ENCODE results near the gene EBP. TPM values are rescaled to one million over a fixed set of nuclear protein-coding genes. Genes with fewer than 3 reads are reported as not detected.
A peak's percentile ranks its signal among the peaks of the same experiment; 100 is the strongest.

The EBP gene
- polyA plus RNA-seq (2013, experiment 1 of 2): 81.5 TPM
- polyA plus RNA-seq (2013, experiment 2 of 2): 84.1 TPM

GRCh38 chrX:48521353-48522243 is at the start of gene EBP:
Gene EBP, plus strand, starts transcription at chrX:48521808. Its CDS starts 1,964 bp downstream, at chrX:48523772.
- no peaks in the 10 kb centered on the region for H3K36me3 ChIP-seq (ENCODE audit: control insufficient read depth, insufficient read depth, low read length)
- H3K4me1 ChIP-seq (ENCODE audit: control insufficient read depth, low read depth, low read length): no peaks in the 10 kb centered on the region
- H3K4ac ChIP-seq (ENCODE audit: low read depth, low read length): no peak within 1 kb of the TSS
- peak within 1 kb of the TSS; percentile 63 for H2BK5ac ChIP-seq (ENCODE audit: low read length)
- peaks cover 5% of the 10 kb centered on the region for H3K79me2 ChIP-seq (ENCODE audit: control insufficient read depth, insufficient read depth, low read length)
- H2AK5ac ChIP-seq (ENCODE audit: low read length): no peak within 1 kb of the TSS
- no peak within 1 kb of the TSS for H2BK15ac ChIP-seq (replicated peaks; ENCODE audit: low read depth)
- no peak within 1 kb of the TSS for H2BK120ac ChIP-seq (ENCODE audit: low read depth, low read length)
- H3K4me2 ChIP-seq (ENCODE audit: low read length): peak within 1 kb of the TSS; percentile 67
- H3K27ac ChIP-seq (ENCODE audit: low read depth, low read length): peak within 1 kb of the TSS; percentile 73
- H3K79me1 ChIP-seq (ENCODE audit: low read length): no peaks in the 10 kb centered on the region
- peak within 1 kb of the TSS; percentile 44 for H3K18ac ChIP-seq (ENCODE audit: low read length)
- peak within 1 kb of the TSS; percentile 89 for H3K56ac ChIP-seq (ENCODE audit: low read length)
- no peak within 1 kb of the TSS for H4K5ac ChIP-seq (ENCODE audit: low read length)
- peak within 1 kb of the TSS; percentile 92 for H3K9ac ChIP-seq (ENCODE audit: low read length)
- H3K23ac ChIP-seq (ENCODE audit: low read length): peak within 1 kb of the TSS; percentile 24
- peak; percentile 95 for DNase-seq
- H3K27me3 ChIP-seq (ENCODE audit: insufficient read depth, low read length, poor library complexity): no peaks in the 10 kb centered on the region
- H3K4me3 ChIP-seq (ENCODE audit: low read length): peak within 1 kb of the TSS; percentile 87
- no peak within 1 kb of the TSS for H4K8ac ChIP-seq (ENCODE audit: low read depth, low read length)
- WGBS (ENCODE audit: extremely low coverage, insufficient coverage, low lambda C conversion rate): no CpG with 5 or more reads among the region's 66 CpGs

GRCh38 chrX:48472225-48472624 is 49.4 kb upstream of the EBP start:
- Histone ChIP-seq H2BK15ac (replicated peaks; ENCODE audit: low read depth) (no peak overlapping the region), H3K4ac (ENCODE audit: low read depth, low read length) (no peak overlapping the region), H2BK120ac (ENCODE audit: low read depth, low read length) (no peak overlapping the region), H3K4me2 (ENCODE audit: low read length) (no peak overlapping the region), H3K23ac (ENCODE audit: low read length) (no peak overlapping the region), H3K36me3 (ENCODE audit: control insufficient read depth, insufficient read depth, low read length) (no peaks in the 10 kb centered on the region), H4K8ac (ENCODE audit: low read depth, low read length) (no peak overlapping the region), H4K5ac (ENCODE audit: low read length) (no peak overlapping the region), H3K27me3 (ENCODE audit: insufficient read depth, low read length, poor library complexity) (no peaks in the 10 kb centered on the region), H3K27ac (ENCODE audit: low read depth, low read length) (no peak overlapping the region), H2AK5ac (ENCODE audit: low read length) (no peak overlapping the region), H3K9ac (ENCODE audit: low read length) (no peak overlapping the region), H3K79me2 (ENCODE audit: control insufficient read depth, insufficient read depth, low read length) (peaks cover 12% of the 10 kb centered on the region), H2BK5ac (ENCODE audit: low read length) (no peak overlapping the region), H3K18ac (ENCODE audit: low read length) (no peak overlapping the region), H3K79me1 (ENCODE audit: low read length) (peaks cover 4% of the 10 kb centered on the region), H3K4me1 (ENCODE audit: control insufficient read depth, low read depth, low read length) (no peaks in the 10 kb centered on the region), H3K4me3 (ENCODE audit: low read length) (no peak overlapping the region), H3K56ac (ENCODE audit: low read length) (no peak overlapping the region)
- no CpG with 5 or more reads among the region's 9 CpGs for WGBS (ENCODE audit: extremely low coverage, insufficient coverage, low lambda C conversion rate)
- no peak for DNase-seq

- no peak overlapping the region for H2BK120ac ChIP-seq (ENCODE audit: low read depth, low read length)
- no peak overlapping the region for H4K5ac ChIP-seq (ENCODE audit: low read length)
- no peak overlapping the region for H4K8ac ChIP-seq (ENCODE audit: low read depth, low read length)
- no peak overlapping the region for H2BK5ac ChIP-seq (ENCODE audit: low read length)
- no peaks in the 10 kb centered on the region for H3K36me3 ChIP-seq (ENCODE audit: control insufficient read depth, insufficient read depth, low read length)
- peak overlapping the region; percentile 64 for H3K56ac ChIP-seq (ENCODE audit: low read length)
- no peak overlapping the region for H3K4ac ChIP-seq (ENCODE audit: low read depth, low read length)
- H2BK15ac ChIP-seq (replicated peaks; ENCODE audit: low read depth): no peak overlapping the region
- no peak overlapping the region for H3K4me2 ChIP-seq (ENCODE audit: low read length)
- H3K4me3 ChIP-seq (ENCODE audit: low read length): no peak overlapping the region
- WGBS (ENCODE audit: extremely low coverage, insufficient coverage, low lambda C conversion rate): no CpG with 5 or more reads among the region's 12 CpGs
- no peak overlapping the region for H2AK5ac ChIP-seq (ENCODE audit: low read length)
- no peak overlapping the region for H3K9ac ChIP-seq (ENCODE audit: low read length)
- H3K79me1 ChIP-seq (ENCODE audit: low read length): peaks cover 4% of the 10 kb centered on the region
- H3K27me3 ChIP-seq (ENCODE audit: insufficient read depth, low read length, poor library complexity): no peaks in the 10 kb centered on the region
- peaks cover 15% of the 10 kb centered on the region for H3K79me2 ChIP-seq (ENCODE audit: control insufficient read depth, insufficient read depth, low read length)
- H3K27ac ChIP-seq (ENCODE audit: low read depth, low read length): peak overlapping the region; percentile 69
- peak; percentile 29 for DNase-seq
- no peak overlapping the region for H3K18ac ChIP-seq (ENCODE audit: low read length)
- H3K23ac ChIP-seq (ENCODE audit: low read length): no peak overlapping the region
- no peaks in the 10 kb centered on the region for H3K4me1 ChIP-seq (ENCODE audit: control insufficient read depth, low read depth, low read length)
These were observed 48.5 kb upstream of the EBP start for GRCh38 chrX:48472851-48473703.

GRCh38 chrX:48473704-48473990 is 48.0 kb upstream of the EBP start:
- H2BK5ac ChIP-seq (ENCODE audit: low read length): no peak overlapping the region
- peaks cover 4% of the 10 kb centered on the region for H3K79me1 ChIP-seq (ENCODE audit: low read length)
- no peak overlapping the region for H3K4me2 ChIP-seq (ENCODE audit: low read length)
- DNase-seq: no peak
- no peak overlapping the region for H2AK5ac ChIP-seq (ENCODE audit: low read length)
- H3K9ac ChIP-seq (ENCODE audit: low read length): peak overlapping the region; percentile 8
- no peak overlapping the region for H2BK120ac ChIP-seq (ENCODE audit: low read depth, low read length)
- no peak overlapping the region for H3K18ac ChIP-seq (ENCODE audit: low read length)
- peaks cover 15% of the 10 kb centered on the region for H3K79me2 ChIP-seq (ENCODE audit: control insufficient read depth, insufficient read depth, low read length)
- H3K23ac ChIP-seq (ENCODE audit: low read length): no peak overlapping the region
- no peak overlapping the region for H2BK15ac ChIP-seq (replicated peaks; ENCODE audit: low read depth)
- H4K8ac ChIP-seq (ENCODE audit: low read depth, low read length): no peak overlapping the region
- H3K4me1 ChIP-seq (ENCODE audit: control insufficient read depth, low read depth, low read length): no peaks in the 10 kb centered on the region
- no peaks in the 10 kb centered on the region for H3K36me3 ChIP-seq (ENCODE audit: control insufficient read depth, insufficient read depth, low read length)
- H3K4ac ChIP-seq (ENCODE audit: low read depth, low read length): no peak overlapping the region
- H3K27ac ChIP-seq (ENCODE audit: low read depth, low read length): peak overlapping the region; percentile 69
- H3K56ac ChIP-seq (ENCODE audit: low read length): peak overlapping the region; percentile 56
- no CpG with 5 or more reads among the region's 9 CpGs for WGBS (ENCODE audit: extremely low coverage, insufficient coverage, low lambda C conversion rate)
- H3K4me3 ChIP-seq (ENCODE audit: low read length): no peak overlapping the region
- H3K27me3 ChIP-seq (ENCODE audit: insufficient read depth, low read length, poor library complexity): no peaks in the 10 kb centered on the region
- H4K5ac ChIP-seq (ENCODE audit: low read length): no peak overlapping the region

GRCh38 chrX:48474127-48474526 is 47.5 kb upstream of the EBP start:
- Histone ChIP-seq H2BK5ac (ENCODE audit: low read length) (no peak overlapping the region), H3K23ac (ENCODE audit: low read length) (no peak overlapping the region), H3K4me1 (ENCODE audit: control insufficient read depth, low read depth, low read length) (no peaks in the 10 kb centered on the region), H2BK120ac (ENCODE audit: low read depth, low read length) (no peak overlapping the region), H2AK5ac (ENCODE audit: low read length) (no peak overlapping the region), H3K56ac (ENCODE audit: low read length) (peak overlapping the region; percentile 56), H4K5ac (ENCODE audit: low read length) (no peak overlapping the region), H3K79me2 (ENCODE audit: control insufficient read depth, insufficient read depth, low read length) (peaks cover 15% of the 10 kb centered on the region), H4K8ac (ENCODE audit: low read depth, low read length) (no peak overlapping the region), H3K4me3 (ENCODE audit: low read length) (no peak overlapping the region), H2BK15ac (replicated peaks; ENCODE audit: low read depth) (no peak overlapping the region), H3K27ac (ENCODE audit: low read depth, low read length) (no peak overlapping the region), H3K79me1 (ENCODE audit: low read length) (peaks cover 4% of the 10 kb centered on the region), H3K27me3 (ENCODE audit: insufficient read depth, low read length, poor library complexity) (no peaks in the 10 kb centered on the region), H3K4me2 (ENCODE audit: low read length) (no peak overlapping the region), H3K4ac (ENCODE audit: low read depth, low read length) (no peak overlapping the region), H3K9ac (ENCODE audit: low read length) (no peak overlapping the region), H3K36me3 (ENCODE audit: control insufficient read depth, insufficient read depth, low read length) (no peaks in the 10 kb centered on the region), H3K18ac (ENCODE audit: low read length) (no peak overlapping the region)
- peak; percentile 47 for DNase-seq
- WGBS (ENCODE audit: extremely low coverage, insufficient coverage, low lambda C conversion rate): no CpG with 5 or more reads among the region's 10 CpGs
